GM23338 (cell line): ENCODE measurements around the gene ISCU. TPM values are rescaled to one million over a fixed set of nuclear protein-coding genes. Genes with fewer than 3 reads are reported as not detected.

ENCODE experiments used
- ATAC-seq: fragments of 200-7000 bp; cut with Tn5 transposase; 3 replicates; pipeline ENCODE4 v1.9.1; 2020
- DNase-seq: peaks from one replicate; pipeline ENCODE4 v3.0.0-alpha.2; 2015; ENCODE audit warnings: low spot score
- H2AFZ ChIP-seq: fragments of 200-600 bp; sonication (generic); 2 replicates; pipeline ENCODE4 v1.8.0; 2016; ENCODE audit warnings: antibody characterized with exemption, mild to moderate bottlenecking, moderate library complexity
- H3F3A ChIP-seq: fragments of 200-600 bp; sonication (generic); replicated peaks from 2 replicates; pipeline ENCODE4 v1.8.0; 2017; ENCODE audit warnings: antibody characterized with exemption, mixed run types, low read depth
- H3K27ac ChIP-seq: fragments of 200-600 bp; sonication (generic); 2 replicates; pipeline ENCODE4 v1.6.1; 2016; ENCODE audit warnings: low read depth
- H3K27me3 ChIP-seq: fragments of 200-600 bp; sonication (generic); 2 replicates; pipeline ENCODE4 v1.8.0; 2016; ENCODE audit warnings: mild to moderate bottlenecking, mixed run types, moderate library complexity; ENCODE audit not compliant: insufficient read depth
- H3K36me3 ChIP-seq: fragments of 200-600 bp; sonication (generic); 2 replicates; pipeline ENCODE4 v1.8.0; 2016; ENCODE audit warnings: mild to moderate bottlenecking; ENCODE audit not compliant: insufficient read depth
- H3K4me1 ChIP-seq: fragments of 200-600 bp; sonication (generic); 2 replicates; pipeline ENCODE4 v1.8.0; 2016; ENCODE audit warnings: mild to moderate bottlenecking, moderate library complexity; ENCODE audit not compliant: insufficient read depth
- H3K4me2 ChIP-seq: fragments of 200-600 bp; sonication (generic); 2 replicates; pipeline ENCODE4 v1.7.1; 2017; ENCODE audit warnings: mixed run types
- H3K4me3 ChIP-seq: fragments of 200-600 bp; sonication (generic); 2 replicates; pipeline ENCODE4 v1.6.1; 2016; ENCODE audit warnings: mixed run types
- H3K79me2 ChIP-seq: fragments of 200-600 bp; sonication (generic); replicated peaks from 2 replicates; pipeline ENCODE4 v1.8.0; 2017; ENCODE audit warnings: mild to moderate bottlenecking; ENCODE audit not compliant: insufficient read depth
- H3K9me2 ChIP-seq: fragments of 200-600 bp; sonication (generic); 2 replicates; pipeline ENCODE4 v1.8.0; 2017; ENCODE audit not compliant: insufficient read depth
- H4K20me1 ChIP-seq: fragments of 200-600 bp; sonication (generic); replicated peaks from 2 replicates; pipeline ENCODE4 v1.8.0; 2017; ENCODE audit warnings: mild to moderate bottlenecking; ENCODE audit not compliant: insufficient read depth
- H3K27ac Mint-ChIP-seq: 2 replicates; pipeline ENCODE4 v1.8.0; 2020; ENCODE audit warnings: inconsistent platforms, mild to moderate bottlenecking, moderate library complexity, mixed read lengths
- H3K27me3 Mint-ChIP-seq: 3 replicates; pipeline ENCODE4 v1.8.0; 2022; ENCODE audit warnings: low read depth, mild to moderate bottlenecking, moderate library complexity, mixed read lengths, inconsistent platforms; ENCODE audit not compliant: insufficient read depth, poor library complexity
- H3K36me3 Mint-ChIP-seq: 3 replicates; pipeline ENCODE4 v1.8.0; 2021; ENCODE audit warnings: low read depth, mild to moderate bottlenecking, inconsistent platforms, moderate library complexity, mixed read lengths
- H3K4me1 Mint-ChIP-seq: 3 replicates; pipeline ENCODE4 v1.8.0; 2020; ENCODE audit warnings: mild to moderate bottlenecking, inconsistent platforms, mixed read lengths
- H3K4me3 Mint-ChIP-seq: 3 replicates; pipeline ENCODE4 v1.8.0; 2021; ENCODE audit warnings: moderate library complexity, mild to moderate bottlenecking, inconsistent platforms, mixed read lengths
- H3K9me3 Mint-ChIP-seq: 3 replicates; pipeline ENCODE4 v1.8.0; 2020; ENCODE audit warnings: moderate library complexity, mild to moderate bottlenecking, inconsistent platforms, mixed read lengths
- CREB1 ChIP-seq: fragments of 250-450 bp; sonication (Bioruptor Pico); IDR thresholded peaks from 2 replicates; pipeline ENCODE4 v1.5.0; 2020; ENCODE audit warnings: low read depth, mild to moderate bottlenecking, moderate library complexity
- CTCF ChIP-seq, 2 experiments: fragments of 200-600 bp in 1 of 2; sonication (generic) in 1 of 2; conservative IDR thresholded peaks; 2 replicates each; pipeline versions ENCODE4 v1.5.1 to v1.6.1; 2016 to 2017; ENCODE audit warnings: antibody characterized with exemption in 2 of 2, low read depth in 2 of 2, mild to moderate bottlenecking in 2 of 2, moderate library complexity in 1 of 2
- ETS1 ChIP-seq: IDR thresholded peaks from 2 replicates; pipeline ENCODE4 v1.6.1; 2016; ENCODE audit warnings: antibody characterized with exemption
- JUNB ChIP-seq: IDR thresholded peaks from one replicate; pipeline ENCODE4 v1.6.1; 2016; ENCODE audit warnings: antibody characterized with exemption; ENCODE audit not compliant: unreplicated experiment
- POLR2AphosphoS5 ChIP-seq: IDR thresholded peaks from 2 replicates; pipeline ENCODE4 v1.6.1; 2016; ENCODE audit warnings: antibody characterized with exemption, low read depth
- REST ChIP-seq: IDR thresholded peaks from one replicate; pipeline ENCODE4 v1.6.1; 2018; ENCODE audit warnings: antibody characterized with exemption; ENCODE audit not compliant: unreplicated experiment
- STAT1 ChIP-seq: IDR thresholded peaks from one replicate; pipeline ENCODE4 v1.6.1; 2016; ENCODE audit warnings: antibody characterized with exemption; ENCODE audit not compliant: unreplicated experiment
- ZNF114 ChIP-seq: fragments of 250-450 bp; sonication (Bioruptor Pico); IDR thresholded peaks from 2 replicates; pipeline ENCODE4 v1.5.0; 2020; ENCODE audit warnings: mild to moderate bottlenecking, moderate library complexity
- ZNF331 ChIP-seq: fragments of 250-450 bp; sonication (Bioruptor Pico); IDR thresholded peaks from 2 replicates; pipeline ENCODE4 v1.5.0; 2020; ENCODE audit warnings: low read depth, mild to moderate bottlenecking, moderate library complexity
- polyA plus RNA-seq: library from polyadenylated mRNA; unstranded; fragments of >200 nt; fragmentation: Nextera tagmentation; extraction: Ambion mirVana; gene quantifications from 2 replicates; pipeline ENCODE4 v1.2.1, GENCODE V29; 2016
- total RNA-seq: library from RNA; depleted of rRNA; stranded (reverse); fragments of >200 nt; shearing (Covaris generic); gene quantifications from 2 replicates; pipeline ENCODE4 v1.2.3, GENCODE V29; 2014

ISCU gene
- total and polyA plus RNA-seq, 2 experiments from 2014 or later: 123 to 129 TPM

DNA sequence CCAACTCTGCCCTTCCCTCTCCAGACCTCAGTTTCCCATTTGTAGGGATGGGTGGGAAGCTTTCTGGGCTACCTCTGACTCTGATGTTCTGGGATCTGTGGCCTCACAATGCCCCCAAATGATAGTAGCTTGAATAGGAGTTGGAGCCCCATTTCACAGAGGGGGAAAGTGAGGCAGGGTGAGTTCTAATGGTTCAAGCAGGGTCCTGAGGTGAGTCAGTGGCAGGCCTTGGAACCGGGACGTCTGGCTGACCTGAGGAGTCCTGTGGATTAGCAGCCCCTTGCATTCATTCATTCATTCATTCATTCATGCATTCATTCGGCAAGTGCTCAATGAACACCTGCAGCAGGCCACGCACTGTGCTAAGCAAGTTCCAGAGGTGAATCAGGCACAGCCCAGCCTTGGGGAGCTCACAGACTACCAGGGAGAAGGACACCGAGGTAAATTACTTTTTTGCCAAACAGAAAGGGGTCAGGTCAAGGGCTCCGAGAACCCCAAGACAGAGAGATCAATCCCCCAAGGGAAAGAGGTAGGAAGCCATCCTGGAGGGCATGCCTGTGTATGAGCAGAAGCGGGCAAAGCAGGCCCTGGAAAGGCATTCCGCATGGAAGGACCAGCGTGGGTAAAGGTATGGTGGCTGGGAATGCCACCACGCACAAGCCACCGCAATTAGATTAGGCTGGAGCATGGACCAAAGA, 36.3 kb downstream of the ISCU start (continued):
- TF ChIP-seq POLR2AphosphoS5 (no peak), REST (no peak), ZNF114 (CRISPR knock-in tag) (no peak), CREB1 (no peak), ETS1 (no peak), STAT1 (no peak), JUNB (no peak)

- no peaks in the 10 kb centered on the region for H3K27me3 ChIP-seq
- no peaks in the 10 kb centered on the region for H3K79me2 ChIP-seq
- H3K36me3 Mint-ChIP-seq: no peaks in the 10 kb centered on the region
- peaks cover 17% of the 10 kb centered on the region for H3K4me1 Mint-ChIP-seq
- no peak overlapping the region for H3K4me3 ChIP-seq
- no peaks in the 10 kb centered on the region for H3K9me2 ChIP-seq
- no peaks in the 10 kb centered on the region for H3K9me3 Mint-ChIP-seq
- H4K20me1 ChIP-seq: no peaks in the 10 kb centered on the region
- peaks cover 2% of the 10 kb centered on the region for H3K27me3 Mint-ChIP-seq
- H3K36me3 ChIP-seq: no peaks in the 10 kb centered on the region
- H3K4me2 ChIP-seq: no peak overlapping the region
- ATAC-seq (no peak), DNase-seq (no peak)
- H3K27ac Mint-ChIP-seq: no peak overlapping the region
- H3F3A ChIP-seq: no peaks in the 10 kb centered on the region
- no peak overlapping the region for H3K4me3 Mint-ChIP-seq
- no peak overlapping the region for H3K27ac ChIP-seq
- no peaks in the 10 kb centered on the region for H3K4me1 ChIP-seq
- no peak overlapping the region for H2AFZ ChIP-seq
- no peak for TF ChIP-seq ZNF114 (CRISPR knock-in tag)
- TF ChIP-seq ZNF331 (CRISPR knock-in tag): no peak
- TF ChIP-seq POLR2AphosphoS5: no peak
- TF ChIP-seq STAT1: no peak
- no peak for TF ChIP-seq CREB1
- no peak for TF ChIP-seq ETS1
- TF ChIP-seq REST: no peak
- no peak for TF ChIP-seq CTCF (conservative IDR thresholded peaks at IDR 0.05; ENCODE audit: low read depth in 2 of 2)
Measured at GRCh38 chr12:108599541-108599940, 37.1 kb downstream of the ISCU start.
